ENCODE measurements around the gene TBC1D21.

TBC1D21 gene

DNA sequence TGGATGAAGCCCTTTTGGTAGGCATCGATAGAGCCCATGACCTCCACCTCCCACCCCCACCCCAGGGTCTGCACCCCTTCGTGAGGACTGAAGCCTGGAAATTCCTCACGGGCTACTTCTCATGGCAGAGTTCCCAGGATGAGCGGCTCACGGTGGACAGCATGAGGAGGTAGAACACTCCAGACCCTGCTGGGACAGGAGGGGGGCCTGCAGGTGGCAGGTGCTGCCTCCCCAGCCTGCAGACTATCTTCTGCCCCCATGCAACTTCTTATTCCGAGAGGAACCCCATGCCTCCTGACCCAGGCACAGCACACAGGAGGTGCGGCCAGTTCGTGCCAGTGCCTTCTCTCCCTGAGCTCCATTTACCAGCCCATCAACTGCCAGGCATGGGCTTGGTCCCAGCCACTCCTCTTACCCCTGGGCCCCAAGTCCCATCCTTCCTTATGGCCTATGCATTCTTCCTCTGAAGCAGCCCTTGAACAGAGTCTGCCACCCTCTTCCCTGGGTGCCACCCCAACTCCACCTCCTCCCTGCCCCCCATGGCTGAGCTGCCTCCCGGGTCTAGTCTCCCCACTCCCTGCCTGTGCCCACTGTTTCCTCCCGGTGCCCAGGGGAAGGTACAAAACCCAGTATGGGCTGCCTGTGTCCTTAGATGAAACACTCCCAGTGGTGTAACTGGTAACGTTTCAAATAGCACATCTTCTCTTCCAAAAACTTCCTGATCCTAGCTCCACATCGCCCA is 8.4 kb downstream of the TBC1D21 start:
- TF ChIP-seq TARDBP (IDR thresholded peaks at IDR 0.05) (no peak), HDGF (IDR thresholded peaks at IDR 0.05; ENCODE audit: borderline replicate concordance) (no peak), CTBP1 (IDR thresholded peaks at IDR 0.05; ENCODE audit: borderline replicate concordance) (no peak), BHLHE40 (IDR thresholded peaks at IDR 0.05; ENCODE audit: borderline replicate concordance) (no peak), ELF4 (IDR thresholded peaks at IDR 0.05) (no peak), FOXA1 (IDR thresholded peaks at IDR 0.05) (no peak), L3MBTL2 (conservative IDR thresholded peaks at IDR 0.05) (no peak), NFRKB (IDR thresholded peaks at IDR 0.05) (no peak), ARNT (IDR thresholded peaks at IDR 0.05) (no peak), FOXM1 (IDR thresholded peaks at IDR 0.05; ENCODE audit: borderline replicate concordance) (no peak), ZNF384 (IDR thresholded peaks at IDR 0.05) (no peak), LEF1 (IDR thresholded peaks at IDR 0.05; ENCODE audit: borderline replicate concordance) (no peak)
- TF ChIP-seq, protein P1, sequence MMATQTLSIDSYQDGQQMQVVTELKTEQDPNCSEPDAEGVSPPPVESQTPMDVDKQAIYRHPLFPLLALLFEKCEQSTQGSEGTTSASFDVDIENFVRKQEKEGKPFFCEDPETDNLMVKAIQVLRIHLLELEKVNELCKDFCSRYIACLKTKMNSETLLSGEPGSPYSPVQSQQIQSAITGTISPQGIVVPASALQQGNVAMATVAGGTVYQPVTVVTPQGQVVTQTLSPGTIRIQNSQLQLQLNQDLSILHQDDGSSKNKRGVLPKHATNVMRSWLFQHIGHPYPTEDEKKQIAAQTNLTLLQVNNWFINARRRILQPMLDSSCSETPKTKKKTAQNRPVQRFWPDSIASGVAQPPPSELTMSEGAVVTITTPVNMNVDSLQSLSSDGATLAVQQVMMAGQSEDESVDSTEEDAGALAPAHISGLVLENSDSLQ (IDR thresholded peaks at IDR 0.05) = no peak
- CTCF ChIA-PET = no interaction called here
- no peak for DNase-seq (ENCODE audit: extremely low spot score)
- POLR2A ChIA-PET = no interaction called here

DNA sequence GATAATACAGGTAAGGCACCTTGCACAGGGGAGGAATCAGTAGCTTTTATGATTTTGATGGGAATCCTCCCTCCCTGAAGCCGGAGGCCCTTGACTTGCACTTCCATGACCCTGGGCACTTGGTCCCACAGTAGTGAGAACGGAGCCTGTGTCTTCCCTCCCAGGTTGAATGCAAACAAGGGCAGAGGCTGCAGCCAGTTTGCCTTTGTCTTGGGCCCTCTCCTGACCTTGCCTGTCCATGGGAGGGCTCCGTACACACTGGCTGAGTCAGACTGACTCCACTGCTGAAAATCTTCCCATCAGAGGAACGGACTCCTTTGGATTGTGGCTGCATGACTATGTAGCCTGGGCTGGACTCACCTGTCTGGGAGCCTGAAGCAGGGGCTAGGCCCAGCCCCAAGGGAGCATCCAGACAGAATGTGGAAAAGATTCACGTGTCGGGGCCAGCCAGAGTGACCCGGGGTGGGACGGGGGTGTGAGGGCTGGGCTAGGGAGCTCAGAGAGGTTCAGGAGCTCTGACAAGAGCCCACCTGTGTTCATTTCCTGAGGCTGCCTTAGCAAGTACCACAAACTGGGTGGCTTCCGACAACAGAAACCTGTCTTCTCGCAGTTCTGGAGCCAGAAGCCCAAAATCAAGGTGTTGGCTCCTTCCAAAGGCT is 9.5 kb downstream of the TBC1D21 start:
- ChIA-PET POLR2A (no interaction called here), CTCF (no interaction called here)
- DNase-seq (ENCODE audit: extremely low spot score) = no peak
- TF ChIP-seq BHLHE40 (IDR thresholded peaks at IDR 0.05; ENCODE audit: borderline replicate concordance) (no peak), SP1 (IDR thresholded peaks at IDR 0.05) (no peak), ZNF384 (IDR thresholded peaks at IDR 0.05) (no peak), FOXA1 (IDR thresholded peaks at IDR 0.05) (no peak), FOXK2 (IDR thresholded peaks at IDR 0.05) (no peak), LEF1 (IDR thresholded peaks at IDR 0.05; ENCODE audit: borderline replicate concordance) (no peak), L3MBTL2 (conservative IDR thresholded peaks at IDR 0.05) (no peak), FOXM1 (IDR thresholded peaks at IDR 0.05; ENCODE audit: borderline replicate concordance) (no peak), ELF4 (IDR thresholded peaks at IDR 0.05) (no peak), ARNT (IDR thresholded peaks at IDR 0.05) (no peak), SUZ12 (IDR thresholded peaks at IDR 0.05) (no peak), NFRKB (IDR thresholded peaks at IDR 0.05) (no peak), TARDBP (IDR thresholded peaks at IDR 0.05) (no peak), CTBP1 (IDR thresholded peaks at IDR 0.05; ENCODE audit: borderline replicate concordance) (no peak), HDGF (IDR thresholded peaks at IDR 0.05; ENCODE audit: borderline replicate concordance) (no peak)
- TF ChIP-seq, protein P1 (IDR thresholded peaks at IDR 0.05) = no peak

DNA sequence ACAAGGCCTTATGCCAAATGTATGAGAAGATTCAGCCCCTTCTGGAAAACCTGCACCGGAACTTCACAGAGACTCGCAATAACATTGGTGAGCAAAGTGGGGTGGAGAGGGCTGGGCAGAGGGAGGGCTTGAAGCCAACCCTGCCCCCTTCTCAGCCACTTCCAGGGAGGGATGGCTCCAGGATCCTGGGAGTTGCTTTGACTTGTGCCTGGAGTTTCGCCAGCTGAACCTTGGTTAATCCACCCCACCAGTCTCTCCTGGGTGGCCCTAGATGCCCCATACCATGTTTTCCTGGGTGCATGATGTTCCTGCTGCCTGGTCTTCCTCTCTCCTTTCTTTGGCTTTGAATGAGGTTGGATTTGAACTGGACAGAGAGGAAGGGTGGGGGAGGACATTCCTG is 10.8 kb downstream of the TBC1D21 start:
- ChIA-PET POLR2A (no interaction called here), CTCF (interaction anchor here (0.6 kb wide), 1 partner anchor 44 kb away, joined by 3 read pairs; no protein-coding TSS in a partner anchor)
- DNase-seq (ENCODE audit: extremely low spot score) = no peak
- no peak for TF ChIP-seq SP1 (IDR thresholded peaks at IDR 0.05)
- TF ChIP-seq FOXK2 (IDR thresholded peaks at IDR 0.05) = no peak
- no peak for TF ChIP-seq LEF1 (IDR thresholded peaks at IDR 0.05; ENCODE audit: borderline replicate concordance)
- TF ChIP-seq FOXM1 (IDR thresholded peaks at IDR 0.05; ENCODE audit: borderline replicate concordance) = no peak
- TF ChIP-seq NFRKB (IDR thresholded peaks at IDR 0.05) = no peak
- TF ChIP-seq L3MBTL2 (conservative IDR thresholded peaks at IDR 0.05) = no peak
- no peak for TF ChIP-seq ELF4 (IDR thresholded peaks at IDR 0.05)
- TF ChIP-seq TARDBP (IDR thresholded peaks at IDR 0.05) = no peak
- TF ChIP-seq BHLHE40 (IDR thresholded peaks at IDR 0.05; ENCODE audit: borderline replicate concordance) = no peak
- TF ChIP-seq SUZ12 (IDR thresholded peaks at IDR 0.05) = no peak

DNA sequence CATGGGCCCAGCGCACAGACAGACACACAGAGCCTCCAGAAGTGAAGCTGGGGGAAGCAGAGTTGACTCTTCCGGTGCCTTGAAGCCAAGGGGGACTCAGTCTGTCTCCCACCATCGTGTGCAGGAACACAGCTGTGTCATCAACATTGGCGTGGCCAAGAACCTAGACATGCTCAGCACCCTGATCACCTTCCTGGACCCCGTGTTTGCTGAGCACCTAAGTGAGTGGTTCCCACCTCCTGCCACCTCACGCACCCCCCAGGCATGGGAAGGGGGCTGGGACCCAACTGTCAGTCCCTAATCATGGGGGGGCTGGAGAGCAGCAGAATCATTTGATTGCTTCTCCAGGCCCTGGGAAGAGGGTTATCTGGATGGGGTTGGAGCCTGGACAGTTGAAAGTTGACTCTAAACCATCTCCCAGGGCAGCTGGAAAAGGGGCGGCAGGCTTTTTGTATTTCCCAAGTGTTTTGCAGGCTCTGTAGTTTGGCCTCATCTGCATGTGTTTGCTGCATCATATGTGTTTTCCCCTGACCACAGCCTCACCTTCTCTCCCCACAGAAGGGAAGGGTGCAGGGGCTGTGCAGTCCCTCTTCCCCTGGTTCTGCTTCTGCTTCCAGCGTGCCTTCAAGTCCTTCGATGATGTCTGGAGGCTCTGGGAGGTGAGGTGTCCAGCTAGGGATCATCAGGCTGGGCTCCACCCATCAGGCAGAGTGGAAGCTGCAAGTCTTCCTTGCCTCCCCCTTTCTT is 12.8 kb downstream of the TBC1D21 start:
- TF ChIP-seq, protein P1 (IDR thresholded peaks at IDR 0.05) = no peak
- TF ChIP-seq LEF1 (IDR thresholded peaks at IDR 0.05; ENCODE audit: borderline replicate concordance) = no peak
- POLR2A ChIA-PET = no interaction called here
- CTCF ChIA-PET = no interaction called here
- DNase-seq (ENCODE audit: extremely low spot score) = no peak

DNA sequence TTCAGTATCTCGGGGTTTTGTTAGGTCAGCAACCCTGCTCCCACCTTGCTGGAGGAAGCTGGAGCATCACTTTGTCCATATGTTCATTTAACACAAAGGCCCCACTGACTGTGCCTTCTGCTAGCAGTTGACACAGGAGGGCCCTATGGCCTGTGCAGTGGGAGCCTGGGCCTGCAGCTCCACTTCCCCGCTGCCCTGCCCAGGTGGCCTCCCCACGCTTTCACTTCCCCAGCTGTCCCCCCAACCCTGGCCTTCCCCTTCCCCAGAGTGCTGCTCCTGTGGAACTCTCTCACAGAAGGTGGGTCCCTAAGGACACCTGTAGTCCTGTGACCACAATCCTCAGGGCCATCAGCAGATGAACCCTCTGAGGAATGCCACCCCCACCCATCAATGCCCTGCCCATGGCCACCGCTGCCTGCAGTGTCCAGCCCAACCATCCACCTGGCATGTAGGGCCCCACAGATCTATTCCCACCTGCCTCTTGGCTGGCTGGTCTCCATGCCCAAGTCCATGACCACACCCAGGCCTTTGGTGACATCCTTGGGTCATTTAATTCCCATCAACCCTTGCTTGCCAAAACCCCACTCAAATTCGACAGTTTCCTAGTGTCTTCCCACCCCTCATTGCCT is 13.5 kb downstream of the TBC1D21 start:
- TF ChIP-seq BHLHE40 (IDR thresholded peaks at IDR 0.05; ENCODE audit: borderline replicate concordance) = no peak
- TF ChIP-seq FOXK2 (IDR thresholded peaks at IDR 0.05) = no peak
- no peak for TF ChIP-seq ZNF384 (IDR thresholded peaks at IDR 0.05)
- ChIA-PET POLR2A (no interaction called here), CTCF (no interaction called here)
- no peak for DNase-seq (ENCODE audit: extremely low spot score)

All from HEK293T (cell line).